Endothelial cell (in vitro differentiated cells): Measurements from ENCODE around the gene TSHZ2. TPM values are rescaled to one million over a fixed set of nuclear protein-coding genes. Genes with fewer than 3 reads are reported as not detected.

ENCODE experiments used
- DNase-seq: peaks from one replicate; pipeline ENCODE4 v3.0.0; 2021; ENCODE audit warnings: low spot score
- H3K27ac Mint-ChIP-seq: one replicate; pipeline ENCODE4 v1.8.0; 2021; ENCODE audit warnings: mixed read lengths, inconsistent platforms; ENCODE audit not compliant: unreplicated experiment
- H3K27me3 Mint-ChIP-seq: one replicate; pipeline ENCODE4 v1.8.0; 2021; ENCODE audit warnings: mild to moderate bottlenecking, moderate library complexity, mixed read lengths, inconsistent platforms; ENCODE audit not compliant: unreplicated experiment
- H3K36me3 Mint-ChIP-seq: one replicate; pipeline ENCODE4 v1.8.0; 2021; ENCODE audit warnings: mild to moderate bottlenecking, low read depth, mixed read lengths, inconsistent platforms; ENCODE audit not compliant: unreplicated experiment
- H3K4me1 Mint-ChIP-seq: one replicate; pipeline ENCODE4 v1.8.0; 2021; ENCODE audit warnings: mild to moderate bottlenecking, mixed read lengths, inconsistent platforms; ENCODE audit not compliant: unreplicated experiment
- H3K4me3 Mint-ChIP-seq: one replicate; pipeline ENCODE4 v1.8.0; 2021; ENCODE audit warnings: mild to moderate bottlenecking, mixed read lengths, inconsistent platforms; ENCODE audit not compliant: unreplicated experiment
- H3K9me3 Mint-ChIP-seq: one replicate; pipeline ENCODE4 v1.8.0; 2021; ENCODE audit warnings: mixed read lengths, inconsistent platforms; ENCODE audit not compliant: unreplicated experiment
- CTCF ChIP-seq: fragments of 200-600 bp; sonication (generic); IDR thresholded peaks from one replicate; pipeline ENCODE4 v1.5.0; 2021; ENCODE audit warnings: antibody characterized with exemption; ENCODE audit not compliant: unreplicated experiment
- total RNA-seq: library from RNA; stranded (reverse); fragmentation: NEBNext Ultra II Directional; extraction: Animal tissue kit (Norgen Biotek cat#: 25700); gene quantifications from one replicate; pipeline ENCODE4 v1.2.1, GENCODE V29; 2021; ENCODE audit not compliant: unreplicated experiment

The TSHZ2 gene
- total RNA-seq, 1 donor from 2014 or later, result 2.3 TPM

GRCh38 chr20:53174454-53174853, 202.3 kb downstream of the TSHZ2 start:
- Mint-ChIP-seq H3K9me3 (no peaks in the 10 kb centered on the region), H3K36me3 (no peaks in the 10 kb centered on the region), H3K27me3 (peaks cover 1% of the 10 kb centered on the region), H3K4me3 (no peak overlapping the region), H3K27ac (no peak overlapping the region), H3K4me1 (peaks cover 17% of the 10 kb centered on the region)
- no peak for DNase-seq
- no peak for TF ChIP-seq CTCF

GRCh38 chr20:53175135-53175780, 203.1 kb downstream of the TSHZ2 start:
- TF ChIP-seq CTCF, result no peak
- Mint-ChIP-seq H3K9me3 (no peaks in the 10 kb centered on the region), H3K4me3 (no peak overlapping the region), H3K27ac (no peak overlapping the region), H3K27me3 (peaks cover 1% of the 10 kb centered on the region), H3K36me3 (no peaks in the 10 kb centered on the region), H3K4me1 (peaks cover 17% of the 10 kb centered on the region)
- no peak for DNase-seq

- H3K27ac Mint-ChIP-seq, result no peak overlapping the region
Observed at GRCh38 chr20:53176134-53176533, 204.0 kb downstream of the TSHZ2 start.

GRCh38 chr20:53177687-53178086, 205.5 kb downstream of the TSHZ2 start:
- Mint-ChIP-seq H3K9me3 (no peaks in the 10 kb centered on the region), H3K27ac (no peak overlapping the region), H3K36me3 (no peaks in the 10 kb centered on the region), H3K4me1 (peaks cover 24% of the 10 kb centered on the region), H3K27me3 (peaks cover 1% of the 10 kb centered on the region), H3K4me3 (no peak overlapping the region)
- no peak for TF ChIP-seq CTCF
- DNase-seq, result no peak

More at GRCh38 chr20:53176134-53176533, 204.0 kb downstream of the TSHZ2 start:
- H3K36me3 Mint-ChIP-seq, result no peaks in the 10 kb centered on the region
- peaks cover 1% of the 10 kb centered on the region for H3K27me3 Mint-ChIP-seq
- H3K9me3 Mint-ChIP-seq, result no peaks in the 10 kb centered on the region
- TF ChIP-seq CTCF, result no peak
- DNase-seq, result no peak
- H3K4me3 Mint-ChIP-seq, result no peak overlapping the region
- peaks cover 22% of the 10 kb centered on the region for H3K4me1 Mint-ChIP-seq

- DNase-seq, result no peak
Observed at GRCh38 chr20:53179749-53180148, 207.6 kb downstream of the TSHZ2 start.

More at GRCh38 chr20:53179749-53180148, 207.6 kb downstream of the TSHZ2 start:
- no peak overlapping the region for H3K4me3 Mint-ChIP-seq
- no peak for TF ChIP-seq CTCF
- no peak overlapping the region for H3K27ac Mint-ChIP-seq
- H3K4me1 Mint-ChIP-seq, result peaks cover 21% of the 10 kb centered on the region
- H3K36me3 Mint-ChIP-seq, result no peaks in the 10 kb centered on the region
- H3K27me3 Mint-ChIP-seq, result peaks cover 1% of the 10 kb centered on the region
- no peaks in the 10 kb centered on the region for H3K9me3 Mint-ChIP-seq
